ENCODE results near the gene DNAJB7. TPM values are rescaled to one million over a fixed set of nuclear protein-coding genes. Genes with fewer than 3 reads are reported as not detected.
A peak's percentile ranks its signal among the peaks of the same experiment; 100 is the strongest.
"Not testable (repeated sequence)": the region's sequence is repeated elsewhere in the genome, so short reads cannot be mapped to it uniquely, and the experiment has no call there.

DNAJB7 gene
- total and polyA plus RNA-seq, 2 experiments from 2014 or later = 0.93 TPM; not detected in 1

GRCh38 chr22:40838486-40838885, 23.4 kb downstream of the DNAJB7 start:
- TF ChIP-seq CTCF (IDR thresholded peaks at IDR 0.05; ENCODE audit: low read depth, low read length) = no peak
- H3K4me3 ChIP-seq = no peak overlapping the region
- H3K27me3 ChIP-seq = no peaks in the 10 kb centered on the region
- H3K36me3 ChIP-seq = peaks cover 75% of the 10 kb centered on the region
- H3K4me1 ChIP-seq (ENCODE audit: low read depth) = no peaks in the 10 kb centered on the region
- no peaks in the 10 kb centered on the region for H3K9me3 ChIP-seq (ENCODE audit: low read depth)
- DNase-seq (ENCODE audit: low read depth in 1 of 2, low spot score in 1 of 2) = no peak
- no peak overlapping the region for H3K27ac ChIP-seq

GRCh38 chr22:40834619-40835018, 27.3 kb downstream of the DNAJB7 start:
- TF ChIP-seq CTCF (IDR thresholded peaks at IDR 0.05; ENCODE audit: low read depth, low read length) = no peak
- Histone ChIP-seq H3K9me3 (ENCODE audit: low read depth) (no peaks in the 10 kb centered on the region), H3K27ac (no peak overlapping the region), H3K4me1 (ENCODE audit: low read depth) (no peaks in the 10 kb centered on the region), H3K36me3 (peaks cover 82% of the 10 kb centered on the region), H3K27me3 (no peaks in the 10 kb centered on the region), H3K4me3 (no peak overlapping the region)
- DNase-seq (ENCODE audit: low read depth in 1 of 2, low spot score in 1 of 2) = no peak

GRCh38 chr22:40829131-40829530, 32.8 kb downstream of the DNAJB7 start:
- H3K27me3 ChIP-seq = no peaks in the 10 kb centered on the region
- H3K27ac ChIP-seq = no peak overlapping the region
- H3K4me1 ChIP-seq (ENCODE audit: low read depth) = peaks cover 4% of the 10 kb centered on the region
- TF ChIP-seq CTCF (IDR thresholded peaks at IDR 0.05; ENCODE audit: low read depth, low read length) = no peak
- H3K4me3 ChIP-seq = no peak overlapping the region
- no peak for DNase-seq (ENCODE audit: low read depth in 1 of 2, low spot score in 1 of 2)
- H3K36me3 ChIP-seq = peaks cover 81% of the 10 kb centered on the region
- H3K9me3 ChIP-seq (ENCODE audit: low read depth) = no peaks in the 10 kb centered on the region

GRCh38 chr22:40826984-40827741, 34.8 kb downstream of the DNAJB7 start:
- Histone ChIP-seq H3K4me1 (ENCODE audit: low read depth) (peaks cover 4% of the 10 kb centered on the region), H3K36me3 (peaks cover 82% of the 10 kb centered on the region), H3K9me3 (ENCODE audit: low read depth) (no peaks in the 10 kb centered on the region), H3K27ac (peak overlapping the region; percentile 71), H3K27me3 (no peaks in the 10 kb centered on the region), H3K4me3 (no peak overlapping the region)
- TF ChIP-seq CTCF (IDR thresholded peaks at IDR 0.05; ENCODE audit: low read depth, low read length) = no peak
- no peak for DNase-seq (ENCODE audit: low read depth in 1 of 2, low spot score in 1 of 2)

- H3K27me3 ChIP-seq; DNase-seq (ENCODE audit: low read depth in 1 of 2, low spot score in 1 of 2); H3K4me1 ChIP-seq (ENCODE audit: low read depth); H3K4me3 ChIP-seq; H3K9me3 ChIP-seq (ENCODE audit: low read depth): not testable (repeated sequence)
- peak overlapping the region; percentile 71 for H3K27ac ChIP-seq
- peaks cover 73% of the 10 kb centered on the region for H3K36me3 ChIP-seq
Measured at GRCh38 chr22:40826292-40826691, 35.6 kb downstream of the DNAJB7 start.

GRCh38 chr22:40823426-40823825, 38.5 kb downstream of the DNAJB7 start:
- Histone ChIP-seq H3K27ac (no peak overlapping the region), H3K4me3 (no peak overlapping the region), H3K36me3 (peaks cover 46% of the 10 kb centered on the region), H3K4me1 (ENCODE audit: low read depth) (peaks cover 4% of the 10 kb centered on the region), H3K27me3 (no peaks in the 10 kb centered on the region), H3K9me3 (ENCODE audit: low read depth) (no peaks in the 10 kb centered on the region)
- TF ChIP-seq CTCF (IDR thresholded peaks at IDR 0.05; ENCODE audit: low read depth, low read length) = no peak
- DNase-seq (ENCODE audit: low read depth in 1 of 2, low spot score in 1 of 2) = no peak
